Epithelial cell of prostate (primary cell): ENCODE measurements around the gene MAGI1.

Source experiments
- DNase-seq: peaks from one replicate; pipeline ENCODE4 v3.0.0-alpha.2; 2011; ENCODE audit warnings: low read depth, low spot score
- H3K27ac ChIP-seq: fragments of 450-650 bp; 2 replicates; pipeline ENCODE4 v1.5.1; 2017; ENCODE audit warnings: mild to moderate bottlenecking

MAGI1 gene

GRCh38 chr3:65334045-65334665, 704.6 kb downstream of the MAGI1 start:
- H3K27ac ChIP-seq = no peak overlapping the region

DNA sequence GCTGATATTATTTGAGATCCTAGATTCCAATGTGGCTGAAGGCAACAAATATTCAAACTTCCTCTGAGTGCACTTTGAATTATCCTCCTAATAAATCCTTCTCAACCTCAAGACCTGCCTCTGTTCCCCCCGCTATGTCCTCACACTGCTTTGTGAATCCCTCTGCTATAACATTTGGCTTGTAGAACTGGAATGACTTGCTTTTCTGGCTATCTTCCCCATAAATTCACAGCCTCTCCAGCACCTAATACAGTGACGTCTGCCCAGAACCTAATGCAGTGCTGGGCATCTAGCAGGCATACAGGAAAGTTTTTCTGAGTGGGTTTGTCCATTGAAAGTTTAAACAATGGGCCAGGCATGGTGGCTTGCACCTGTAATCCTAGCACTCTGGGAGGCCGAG, 707.0 kb downstream of the MAGI1 start:
- no peak overlapping the region for H3K27ac ChIP-seq
- DNase-seq = no peak

More at GRCh38 chr3:65334045-65334665, 704.6 kb downstream of the MAGI1 start:
- no peak for DNase-seq

DNA sequence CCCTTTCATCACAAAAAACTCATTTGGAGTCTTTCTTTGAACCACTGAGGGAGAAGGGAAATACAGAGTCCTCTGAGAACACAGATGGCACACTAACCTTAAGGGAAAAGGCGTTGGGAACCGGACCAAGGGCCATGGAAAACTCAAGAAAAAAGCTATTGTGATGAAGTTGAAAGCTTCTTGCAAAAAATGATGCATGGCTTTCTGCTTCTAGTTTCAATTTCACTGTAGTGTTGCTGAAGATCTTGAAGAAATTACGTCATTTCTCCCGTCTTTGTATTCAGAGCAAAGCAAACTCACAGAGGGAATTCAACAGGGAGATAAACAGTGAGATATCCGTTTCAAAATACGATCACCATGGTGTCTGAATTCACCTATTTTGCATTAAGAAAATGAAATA, 708.6 kb downstream of the MAGI1 start:
- no peak overlapping the region for H3K27ac ChIP-seq
- no peak for DNase-seq

GRCh38 chr3:65328148-65328547, 710.6 kb downstream of the MAGI1 start:
- H3K27ac ChIP-seq = no peak overlapping the region
- no peak for DNase-seq

DNA sequence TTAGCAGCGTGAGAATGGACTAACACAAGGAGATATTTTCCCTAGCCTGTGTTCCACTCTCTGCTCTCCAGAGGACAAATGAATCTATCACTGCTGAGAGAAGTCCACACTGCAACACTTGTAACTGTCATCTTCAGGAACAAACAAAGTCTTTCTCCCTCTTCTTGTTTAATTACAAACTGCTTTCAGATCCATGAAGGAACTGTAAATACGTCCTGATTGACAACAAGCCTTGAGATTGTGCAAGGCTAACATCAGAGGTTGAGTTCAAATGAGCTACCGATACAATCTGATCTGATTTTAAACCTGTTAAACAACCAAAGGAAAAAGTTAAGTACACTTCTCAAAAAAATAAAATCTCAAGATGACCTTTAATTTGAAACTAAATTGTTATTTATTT, 712.1 kb downstream of the MAGI1 start:
- no peak for DNase-seq
- H3K27ac ChIP-seq = no peak overlapping the region

DNA sequence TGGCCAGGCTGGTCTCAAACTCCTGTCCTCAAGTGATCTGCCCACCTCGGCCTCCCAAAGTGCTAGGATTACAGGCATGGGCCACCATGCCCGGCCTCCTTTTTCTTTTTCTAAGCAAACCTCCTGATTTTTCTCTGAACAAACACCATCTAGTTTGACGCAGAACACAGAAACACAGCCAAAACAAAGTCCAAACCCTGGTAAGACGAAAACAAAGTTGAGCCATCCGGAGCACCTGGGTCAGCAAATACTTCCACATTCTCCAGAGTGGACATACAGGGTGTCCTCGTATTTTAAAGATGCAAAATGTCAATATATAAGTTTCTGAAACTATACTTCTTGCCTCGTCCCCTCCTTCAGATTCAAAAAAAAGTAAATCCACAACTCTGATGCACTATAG, 715.8 kb downstream of the MAGI1 start:
- no peak for DNase-seq
- no peak overlapping the region for H3K27ac ChIP-seq

DNA sequence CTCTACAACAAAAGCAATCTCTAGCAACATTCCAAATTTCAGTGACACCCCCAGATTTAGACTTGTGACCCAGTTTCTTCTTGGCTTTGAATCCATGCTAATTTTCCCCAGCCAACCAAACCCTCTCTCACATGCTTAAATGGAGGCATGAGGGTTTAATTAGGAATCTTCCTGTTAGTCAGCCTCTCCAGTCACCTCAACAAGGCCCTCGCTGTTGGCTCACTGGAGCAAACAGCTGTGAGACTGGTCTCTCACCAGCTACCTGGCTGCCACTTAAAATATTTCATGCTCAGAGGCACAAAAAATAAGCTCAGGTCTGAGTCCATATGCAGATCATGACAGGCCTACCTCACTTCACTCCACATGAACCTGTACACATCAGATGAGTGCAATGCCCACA, 720.5 kb downstream of the MAGI1 start:
- no peak for DNase-seq
- no peak overlapping the region for H3K27ac ChIP-seq

- no peak overlapping the region for H3K27ac ChIP-seq
- DNase-seq = no peak
These were observed 723.8 kb downstream of the MAGI1 start for GRCh38 chr3:65314916-65315315.

- H3K27ac ChIP-seq = no peak overlapping the region
- no peak for DNase-seq
These were observed 724.4 kb downstream of the MAGI1 start for GRCh38 chr3:65314269-65314668.

DNA sequence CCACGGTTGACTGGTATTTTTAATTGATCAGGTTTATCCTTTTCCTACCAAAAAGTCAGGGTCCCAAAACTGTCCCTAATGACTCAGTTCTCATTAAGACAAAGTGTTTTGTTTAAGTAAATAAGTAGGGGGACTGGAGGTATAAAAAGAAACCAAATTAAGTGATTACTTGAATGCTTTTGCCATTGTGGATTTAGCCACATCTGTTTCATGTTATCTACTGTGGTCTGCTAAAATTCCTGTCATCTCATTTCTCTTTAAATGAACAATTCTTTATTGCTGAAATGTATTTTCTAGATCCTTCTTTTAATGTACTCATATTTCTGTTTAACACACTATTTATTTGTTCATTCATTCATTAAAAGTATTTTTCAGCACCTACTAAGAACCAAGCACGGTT, 725.1 kb downstream of the MAGI1 start:
- H3K27ac ChIP-seq = no peak overlapping the region

GRCh38 chr3:65305836-65306235, 732.9 kb downstream of the MAGI1 start:
- no peak for DNase-seq

More for the DNA sequence above, 725.1 kb downstream of the MAGI1 start:
- no peak for DNase-seq

More at GRCh38 chr3:65305836-65306235, 732.9 kb downstream of the MAGI1 start:
- no peak overlapping the region for H3K27ac ChIP-seq
